Measurements from ENCODE around the gene NSD1. TPM values are rescaled to one million over a fixed set of nuclear protein-coding genes. Genes with fewer than 3 reads are reported as not detected.

Gene NSD1
- total and polyA plus RNA-seq, 9 of the 15 experiments (the other 6 are each of a cell fraction or from before 2014, with no cell fraction given): 3.8 to 51.0 (median 24.7) TPM

DNA sequence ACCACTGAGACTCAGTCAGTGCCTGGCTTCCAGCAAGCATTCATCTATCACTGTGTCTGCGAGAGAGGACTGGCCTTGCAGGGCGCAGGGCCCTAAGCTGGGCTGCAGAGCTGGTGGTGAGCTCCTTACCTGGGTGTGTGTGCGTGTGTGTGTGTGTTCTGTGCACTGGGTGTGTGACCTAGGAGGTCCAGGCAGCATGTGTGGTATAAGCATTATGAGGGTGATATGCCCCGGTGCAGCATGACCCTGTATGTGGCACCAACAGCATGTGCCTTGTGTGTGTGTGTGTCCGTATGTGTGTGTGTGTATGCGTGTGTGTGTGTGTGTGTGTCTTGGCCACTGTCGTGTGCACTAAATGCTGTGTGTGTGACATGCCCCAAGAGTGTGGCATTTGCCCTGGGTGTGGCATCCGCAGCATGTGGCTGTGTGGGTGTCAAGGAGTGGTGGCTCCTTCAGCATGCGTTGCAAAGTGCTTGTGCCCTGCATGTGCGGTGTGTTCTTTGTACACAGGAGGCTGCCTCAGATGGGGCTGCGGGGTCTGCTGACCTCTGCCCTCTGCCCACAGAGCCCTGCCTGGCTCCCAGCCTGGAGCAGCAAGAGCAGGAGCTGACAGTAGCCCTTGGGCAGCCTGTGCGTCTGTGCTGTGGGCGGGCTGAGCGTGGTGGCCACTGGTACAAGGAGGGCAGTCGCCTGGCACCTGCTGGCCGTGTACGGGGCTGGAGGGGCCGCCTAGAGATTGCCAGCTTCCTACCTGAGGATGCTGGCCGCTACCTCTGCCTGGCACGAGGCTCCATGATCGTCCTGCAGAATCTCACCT, 43.5 kb upstream of the NSD1 start:
- TF ChIP-seq RBFOX2 (IDR thresholded peaks at IDR 0.05; ENCODE audit: low read depth, low read length) (0 out of 2 replicates have a peak, but pooled peaks have one; percentile 19), MAZ (CRISPR knock-in tag; conservative IDR thresholded peaks at IDR 0.05 in 1 of 2, IDR thresholded peaks at IDR 0.05 in 1 of 2) (no peak)
- TF ChIP-seq, protein P1, sequence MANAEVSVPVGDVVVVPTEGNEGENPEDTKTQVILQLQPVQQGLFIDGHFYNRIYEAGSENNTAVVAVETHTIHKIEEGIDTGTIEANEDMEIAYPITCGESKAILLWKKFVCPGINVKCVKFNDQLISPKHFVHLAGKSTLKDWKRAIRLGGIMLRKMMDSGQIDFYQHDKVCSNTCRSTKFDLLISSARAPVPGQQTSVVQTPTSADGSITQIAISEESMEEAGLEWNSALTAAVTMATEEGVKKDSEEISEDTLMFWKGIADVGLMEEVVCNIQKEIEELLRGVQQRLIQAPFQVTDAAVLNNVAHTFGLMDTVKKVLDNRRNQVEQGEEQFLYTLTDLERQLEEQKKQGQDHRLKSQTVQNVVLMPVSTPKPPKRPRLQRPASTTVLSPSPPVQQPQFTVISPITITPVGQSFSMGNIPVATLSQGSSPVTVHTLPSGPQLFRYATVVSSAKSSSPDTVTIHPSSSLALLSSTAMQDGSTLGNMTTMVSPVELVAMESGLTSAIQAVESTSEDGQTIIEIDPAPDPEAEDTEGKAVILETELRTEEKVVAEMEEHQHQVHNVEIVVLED (CRISPR knock-in tag; IDR thresholded peaks at IDR 0.05): no peak
- TF ChIP-seq, protein P2, sequence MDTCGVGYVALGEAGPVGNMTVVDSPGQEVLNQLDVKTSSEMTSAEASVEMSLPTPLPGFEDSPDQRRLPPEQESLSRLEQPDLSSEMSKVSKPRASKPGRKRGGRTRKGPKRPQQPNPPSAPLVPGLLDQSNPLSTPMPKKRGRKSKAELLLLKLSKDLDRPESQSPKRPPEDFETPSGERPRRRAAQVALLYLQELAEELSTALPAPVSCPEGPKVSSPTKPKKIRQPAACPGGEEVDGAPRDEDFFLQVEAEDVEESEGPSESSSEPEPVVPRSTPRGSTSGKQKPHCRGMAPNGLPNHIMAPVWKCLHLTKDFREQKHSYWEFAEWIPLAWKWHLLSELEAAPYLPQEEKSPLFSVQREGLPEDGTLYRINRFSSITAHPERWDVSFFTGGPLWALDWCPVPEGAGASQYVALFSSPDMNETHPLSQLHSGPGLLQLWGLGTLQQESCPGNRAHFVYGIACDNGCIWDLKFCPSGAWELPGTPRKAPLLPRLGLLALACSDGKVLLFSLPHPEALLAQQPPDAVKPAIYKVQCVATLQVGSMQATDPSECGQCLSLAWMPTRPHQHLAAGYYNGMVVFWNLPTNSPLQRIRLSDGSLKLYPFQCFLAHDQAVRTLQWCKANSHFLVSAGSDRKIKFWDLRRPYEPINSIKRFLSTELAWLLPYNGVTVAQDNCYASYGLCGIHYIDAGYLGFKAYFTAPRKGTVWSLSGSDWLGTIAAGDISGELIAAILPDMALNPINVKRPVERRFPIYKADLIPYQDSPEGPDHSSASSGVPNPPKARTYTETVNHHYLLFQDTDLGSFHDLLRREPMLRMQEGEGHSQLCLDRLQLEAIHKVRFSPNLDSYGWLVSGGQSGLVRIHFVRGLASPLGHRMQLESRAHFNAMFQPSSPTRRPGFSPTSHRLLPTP (IDR thresholded peaks at IDR 0.05; ENCODE audit: borderline replicate concordance, extremely low read depth, insufficient read length): no peak
- Histone ChIP-seq H3K9ac (ENCODE audit: insufficient read depth in 1 of 2, low read depth in 2 of 2, low read length in 2 of 2) (peak overlapping the region in 1 of 2 experiments; percentile 74; a peak in 2 of 4 replicates), H3K79me2 (ENCODE audit: control insufficient read depth, insufficient read depth, low read length) (peaks cover 6% of the 10 kb centered on the region; the same call in 2 of the 3 replicates), H3K9me1 (ENCODE audit: control insufficient read depth, insufficient read depth, low read length) (no peaks in the 10 kb centered on the region), H3K36me3 (ENCODE audit: control insufficient read depth, insufficient read depth, low read length) (peaks cover 5% of the 10 kb centered on the region; the same call in 2 of the 3 replicates), H3K27ac (ENCODE audit: extremely low read depth, low read depth, low read length) (no peak overlapping the region), H2AFZ (ENCODE audit: low read depth, low read length) (no peak overlapping the region), H3K4me1 (replicated peaks in 1 of 2; ENCODE audit: control insufficient read depth in 2 of 2, insufficient read depth in 2 of 2, low read length in 2 of 2) (peaks cover 21 to 40% of the 10 kb centered on the region in 2 experiments; a peak in 4 of 5 replicates), H3K4me2 (ENCODE audit: insufficient read depth, low read length) (no peak overlapping the region), H3K4me3 (no peak overlapping the region), H3K27me3 (ENCODE audit: control insufficient read depth in 2 of 2, insufficient read depth in 2 of 2, low read length in 2 of 2) (no peaks in the 10 kb centered on the region), H4K20me1 (replicated peaks; ENCODE audit: control insufficient read depth, insufficient read depth, low read length) (no peaks in the 10 kb centered on the region), H3K9me3 (replicated peaks; ENCODE audit: control insufficient read depth, insufficient read depth, low read depth, low read length) (no peaks in the 10 kb centered on the region)
- ChIA-PET CTCF (ENCODE audit: low intra/inter-chr PET ratio) (no interaction called here), POLR2A (interaction anchor here (0.6 to 1.2 kb wide), 3 partner anchors 8 to 217 kb away, joined by 3 to 6 read pairs (median 3); no protein-coding TSS in a partner anchor)
- 78% methylated on average over 15 of the region's 21 CpGs for WGBS (ENCODE audit: insufficient coverage, low coverage, missing lambda C conversion rate)
- intact Hi-C loops (cut with micrococcal nuclease) (no loop called here), in situ Hi-C loops (cut with MboI) (no loop called here)
- BruUV-seq (replicated peaks): no TSS peak
- DNase-seq (ENCODE audit: extremely low read depth in 1 of 4, low spot score in 3 of 4) (no peak), ATAC-seq (no peak), FAIRE-seq (peak; percentile 46)

Measured in K562 (cell line).